GM18508 (cell line): Measurements from ENCODE around the gene CPLX1.
"Not testable (repeated sequence)": the region's sequence is repeated elsewhere in the genome, so short reads cannot be mapped to it uniquely, and the experiment has no call there.

Source experiments
- ATAC-seq: cut with Tn5 transposase; IDR thresholded peaks from one replicate; pipeline ENCODE4 v1.9.1; 2021; ENCODE audit warnings: moderate number of reproducible peaks; ENCODE audit not compliant: insufficient read depth, unreplicated experiment

Gene CPLX1

GRCh38 chr4:822361-823175 is 3.4 kb downstream of the CPLX1 start:
- no peak for ATAC-seq

GRCh38 chr4:821631-822030 is 4.3 kb downstream of the CPLX1 start:
- no peak for ATAC-seq

DNA sequence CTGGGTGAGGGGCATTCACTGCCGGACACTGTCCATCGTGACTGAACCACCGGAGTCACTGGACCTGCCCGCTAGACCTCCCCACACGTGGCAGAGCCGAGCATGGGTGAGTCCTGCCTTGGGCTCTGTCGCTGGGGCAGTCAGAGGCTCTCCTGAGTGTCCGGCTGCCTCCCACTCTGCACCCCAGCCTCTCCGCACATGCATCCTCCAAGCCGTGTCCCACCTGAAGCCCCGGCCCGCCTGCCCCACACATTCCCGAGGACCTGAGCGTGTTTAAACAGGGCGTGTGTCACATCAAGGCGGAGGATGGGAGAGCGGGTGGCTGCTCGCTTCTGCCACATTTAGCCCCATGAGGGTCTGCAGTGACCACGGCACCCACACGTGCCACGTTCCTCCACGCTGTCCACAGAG is 4.7 kb downstream of the CPLX1 start:
- no peak for ATAC-seq

GRCh38 chr4:820230-821172 is 5.4 kb downstream of the CPLX1 start:
- ATAC-seq, result no peak

DNA sequence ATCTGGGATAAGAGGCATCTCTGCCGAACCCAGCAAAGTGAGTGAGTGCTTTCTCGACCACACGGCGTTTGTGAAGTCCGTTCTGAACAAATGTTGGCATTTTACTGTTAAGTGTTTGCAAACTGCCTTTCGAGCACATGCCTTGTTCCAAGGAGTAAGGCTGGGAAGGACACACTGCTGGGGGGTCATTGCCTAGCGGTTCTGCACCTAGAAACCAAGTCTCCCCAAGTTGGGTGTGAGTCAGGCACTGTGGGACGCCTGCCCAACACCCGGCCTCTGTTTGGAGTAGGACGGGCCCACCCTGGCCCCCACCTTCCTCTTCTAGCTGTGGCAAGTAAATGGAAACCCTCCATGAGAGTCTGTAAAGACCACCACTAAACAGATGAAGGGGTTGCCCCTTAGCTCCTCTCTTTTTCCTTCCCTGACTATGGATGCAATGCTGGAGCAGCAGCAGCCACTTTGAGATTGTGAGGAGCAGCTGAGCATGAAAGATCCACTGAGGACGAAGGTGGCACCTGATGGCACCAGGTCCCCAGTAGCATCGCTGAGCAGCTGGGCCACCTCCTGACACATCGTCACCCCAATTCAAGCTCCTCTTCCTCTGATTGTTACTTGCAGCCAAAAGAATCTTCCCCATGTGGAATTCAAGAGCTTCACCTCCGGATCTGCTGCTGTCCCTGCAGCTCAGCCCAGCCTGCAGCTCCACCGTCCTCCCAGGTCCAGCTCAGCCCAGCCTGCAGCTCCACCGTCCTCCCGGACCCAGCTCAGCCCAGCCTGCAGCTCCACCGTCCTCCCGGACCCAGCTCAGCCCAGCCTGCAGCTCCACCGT is 6.3 kb downstream of the CPLX1 start:
- ATAC-seq, result no peak

DNA sequence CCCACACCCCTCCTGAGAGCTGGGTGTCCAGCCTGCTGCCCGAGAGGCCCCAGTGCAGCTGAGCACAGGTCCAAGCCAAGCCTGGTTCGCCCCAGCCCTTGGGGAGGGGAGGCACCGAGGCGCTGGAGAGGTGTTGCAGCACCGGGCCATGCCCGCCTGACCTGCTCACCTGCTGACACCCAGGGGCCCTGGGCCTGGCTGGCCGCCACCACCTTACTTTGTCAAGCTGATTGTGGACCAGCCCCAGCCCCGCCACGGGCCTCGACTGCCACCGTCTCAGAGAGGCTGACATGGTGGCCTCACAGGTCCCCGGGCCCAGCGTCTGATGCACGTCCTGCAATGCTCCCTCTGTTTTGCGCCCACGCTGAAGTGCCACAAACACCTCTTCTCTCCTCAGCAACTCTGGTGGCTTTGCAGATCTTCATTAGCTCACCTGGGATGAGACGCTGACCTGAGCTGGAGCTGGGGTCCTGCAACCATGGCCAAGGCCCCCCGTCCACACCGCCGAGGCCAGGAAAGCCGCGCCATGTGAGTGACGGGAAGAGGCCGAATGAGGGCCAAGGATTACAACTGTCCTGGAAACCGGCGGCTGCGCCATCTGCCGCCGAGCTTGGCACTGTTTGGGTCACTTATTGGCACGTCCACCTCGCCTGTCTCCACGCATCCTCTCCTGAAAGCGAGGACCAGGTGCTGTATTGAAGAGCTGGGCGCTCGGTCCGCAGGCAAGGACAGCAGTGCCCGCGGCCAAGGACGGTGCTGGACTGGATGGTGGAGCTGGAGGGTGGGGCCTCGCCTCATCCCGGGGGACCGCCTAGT is 7.6 kb downstream of the CPLX1 start:
- ATAC-seq, result no peak

DNA sequence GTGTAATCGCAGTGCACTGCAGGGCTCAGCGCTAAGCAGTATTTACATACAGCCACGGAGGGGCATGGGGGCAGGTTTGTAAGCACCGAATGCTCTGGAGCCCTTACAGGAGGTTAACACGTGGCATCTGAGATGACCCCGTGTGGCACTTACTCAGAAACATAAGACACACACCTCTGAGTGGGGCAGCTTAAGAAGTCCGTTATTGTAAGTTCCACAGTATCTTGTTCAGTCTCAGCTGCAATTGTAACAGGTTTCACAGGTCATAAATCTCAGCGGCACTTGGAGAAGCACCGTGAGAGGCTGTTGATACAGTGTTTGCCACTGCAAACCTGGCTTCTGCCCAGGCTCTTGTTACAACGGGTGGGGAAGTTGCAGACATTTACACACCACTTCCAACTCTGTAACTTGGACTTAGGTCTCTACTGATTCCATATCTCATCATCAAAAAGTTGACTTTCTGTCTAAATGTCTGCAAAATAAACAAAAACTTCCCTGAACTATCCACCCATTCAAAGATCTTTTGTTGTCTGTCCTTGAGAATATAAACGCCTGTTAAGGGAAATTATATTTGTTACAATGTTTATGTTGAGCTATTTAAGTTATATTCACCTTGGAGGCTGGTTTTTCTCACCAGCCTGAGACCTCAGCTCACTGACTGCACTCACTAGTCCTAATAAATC is 10.3 kb downstream of the CPLX1 start:
- ATAC-seq, result no peak

DNA sequence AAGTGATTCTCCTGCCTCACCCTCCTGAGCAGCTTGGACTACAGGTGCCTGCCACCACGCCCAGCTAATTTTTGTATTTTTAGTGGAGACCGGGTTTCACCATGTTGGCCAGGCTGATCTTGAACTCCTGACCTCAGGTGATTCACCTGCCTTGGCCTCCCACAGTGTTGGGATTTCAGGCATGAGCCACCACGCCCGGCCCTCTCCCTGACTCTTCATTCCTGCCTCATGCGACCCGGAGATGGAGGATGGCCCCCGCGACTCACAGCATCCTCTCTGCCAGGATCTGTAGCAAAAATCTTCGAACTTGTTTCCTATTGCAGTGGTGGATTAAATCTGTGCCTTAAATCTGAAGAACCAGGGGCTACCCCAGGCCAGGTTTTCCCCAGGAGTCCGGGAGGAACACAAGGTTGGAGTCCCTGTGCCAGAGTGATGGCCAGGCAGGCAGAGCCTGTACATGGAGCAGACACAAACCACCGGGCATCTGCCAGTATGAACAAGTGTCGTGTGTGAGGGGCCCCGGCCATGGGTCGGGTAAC is 11.5 kb downstream of the CPLX1 start:
- ATAC-seq, result no peak

- ATAC-seq, result no peak
Measured at GRCh38 chr4:813900-814299, 12.0 kb downstream of the CPLX1 start.

GRCh38 chr4:808860-809570 is 16.9 kb downstream of the CPLX1 start:
- ATAC-seq, result no peak

DNA sequence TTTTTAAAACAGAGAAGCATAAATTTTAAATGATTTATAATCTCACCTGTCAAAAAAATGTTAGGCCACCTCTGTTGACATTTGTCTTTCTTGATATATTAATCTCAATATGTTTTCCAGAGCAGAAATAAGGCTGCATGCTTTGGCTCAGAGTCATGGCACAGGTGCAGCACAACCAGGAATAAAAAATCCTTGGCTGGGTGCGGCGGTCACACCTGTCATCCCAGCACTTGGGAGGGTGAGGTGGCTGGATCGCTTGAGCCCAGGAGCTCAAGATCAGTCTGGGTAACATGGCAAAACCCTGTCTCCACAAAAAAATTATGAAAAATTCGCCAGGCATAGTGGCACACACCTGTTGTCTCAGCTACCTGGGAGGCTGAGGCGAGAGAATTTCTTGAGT is 18.1 kb downstream of the CPLX1 start:
- ATAC-seq, result no peak

DNA sequence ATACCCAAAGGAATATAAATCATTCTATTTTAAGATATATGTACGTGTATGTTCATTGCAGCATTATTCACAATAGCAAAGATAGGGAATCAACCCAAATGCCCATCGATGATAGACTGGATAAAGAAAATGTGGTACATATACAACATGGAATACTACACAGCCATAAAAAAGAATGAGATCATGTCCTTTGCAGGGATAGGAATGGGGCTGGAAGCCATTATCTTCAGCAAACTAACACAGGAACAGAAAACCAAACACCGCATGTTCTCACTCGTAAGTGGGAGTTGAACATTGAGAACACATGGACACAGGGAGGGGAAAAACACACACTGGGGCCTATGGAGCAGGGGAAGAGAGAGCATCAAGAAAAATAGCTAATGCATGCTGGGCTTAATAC is 18.9 kb downstream of the CPLX1 start:
- not testable (repeated sequence) for ATAC-seq

DNA sequence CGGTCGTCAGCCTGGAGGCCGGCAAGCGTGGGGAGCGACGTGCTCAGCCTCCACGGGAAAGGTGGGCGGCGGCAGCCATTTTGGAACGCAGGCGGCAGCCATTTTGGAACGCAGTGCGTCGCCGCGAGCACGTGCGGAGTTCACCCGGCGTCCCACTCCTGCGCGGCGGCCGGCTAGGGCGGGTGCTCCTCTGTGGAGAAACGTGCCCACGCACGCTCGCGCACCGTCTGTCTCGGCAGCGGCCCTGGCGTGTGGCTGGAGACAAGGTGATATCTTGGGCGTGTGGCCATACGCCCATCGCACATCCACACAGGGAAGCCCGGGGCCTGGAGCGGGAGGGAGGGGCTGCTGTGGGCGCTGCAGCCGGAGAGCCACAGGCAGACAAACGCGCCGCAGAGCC is 21.1 kb downstream of the CPLX1 start:
- no peak for ATAC-seq

DNA sequence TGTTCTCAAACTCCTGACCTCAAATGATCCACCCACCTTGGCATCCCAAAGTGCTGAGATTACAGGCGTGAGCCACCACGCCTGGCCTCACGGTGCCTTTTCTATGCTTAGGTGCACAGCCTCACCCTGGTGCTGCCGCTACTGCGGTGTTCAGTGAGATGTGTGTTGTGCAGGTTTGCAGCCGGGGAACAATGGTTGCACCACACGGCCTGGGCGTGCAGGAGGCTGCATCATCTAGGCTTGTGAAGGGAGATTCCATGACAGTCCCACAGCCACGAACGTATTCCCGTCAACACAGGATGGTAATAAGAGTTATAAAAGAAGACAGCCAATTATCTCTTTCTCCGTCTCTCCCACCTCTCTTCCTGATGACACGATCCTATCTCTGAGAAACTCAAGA is 22.0 kb downstream of the CPLX1 start:
- no peak for ATAC-seq

DNA sequence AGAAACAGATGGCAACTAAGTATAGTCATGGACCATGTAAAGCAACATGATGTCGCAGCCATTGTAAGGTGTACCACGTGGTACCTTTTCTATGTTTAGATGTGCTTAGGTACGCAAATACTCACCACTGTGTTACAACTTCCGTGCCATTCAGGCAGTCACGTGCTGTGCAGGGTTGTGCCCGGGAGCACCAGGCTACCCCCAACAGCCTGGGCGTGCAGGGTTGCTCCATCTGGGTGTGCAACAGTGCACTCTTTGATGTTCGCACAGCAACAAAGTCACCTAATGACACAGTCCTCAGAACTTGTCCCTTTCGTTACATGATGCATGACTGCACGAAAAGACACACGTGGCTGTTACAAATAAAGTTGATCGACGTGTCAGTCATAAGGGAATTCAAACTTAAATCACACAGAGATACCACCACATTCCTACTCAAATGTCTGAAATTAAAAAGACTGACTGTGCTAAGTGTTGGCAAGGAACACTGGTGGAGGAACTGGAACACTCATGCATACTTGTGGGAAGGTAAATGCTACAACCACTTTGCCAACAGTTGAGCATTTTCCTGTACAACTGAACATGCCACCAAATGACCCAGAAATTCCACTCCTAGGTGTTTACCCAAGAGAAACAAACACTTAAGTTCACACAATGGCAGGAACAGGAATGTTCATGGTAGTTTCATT is 24.3 kb downstream of the CPLX1 start:
- no peak for ATAC-seq

GRCh38 chr4:797066-797465 is 28.9 kb downstream of the CPLX1 start:
- ATAC-seq, result no peak

GRCh38 chr4:796206-796605 is 29.7 kb downstream of the CPLX1 start:
- no peak for ATAC-seq

DNA sequence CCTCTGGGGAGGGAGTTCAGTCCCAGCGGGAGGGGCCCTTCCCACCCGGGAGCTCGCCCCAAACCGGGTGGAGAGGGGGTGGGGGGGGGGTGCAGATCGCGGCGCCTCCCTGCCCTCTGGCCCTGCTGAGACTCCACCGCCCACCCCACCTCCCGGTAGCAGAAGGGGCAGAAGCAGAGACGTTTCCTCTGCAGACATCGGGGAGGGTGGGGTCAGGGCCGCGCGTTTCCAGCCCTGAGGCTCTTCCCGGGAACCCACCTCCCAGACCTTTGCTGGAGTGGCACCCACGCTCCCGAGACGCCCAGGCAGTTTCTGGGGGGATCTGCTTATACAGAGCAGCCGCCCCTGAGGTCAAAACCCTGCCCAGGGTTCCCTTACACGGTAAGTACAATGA is 30.2 kb downstream of the CPLX1 start:
- ATAC-seq, result no peak
